K562 (cell line): Measurements from ENCODE around the gene SART3. TPM values are rescaled to one million over a fixed set of nuclear protein-coding genes. Genes with fewer than 3 reads are reported as not detected.

Experiments
- ARID3A ChIP-seq: IDR thresholded peaks from 2 replicates; pipeline ENCODE4 v1.6.1; 2012; ENCODE audit warnings: low read depth, low read length, improper control_type of control experiment, borderline replicate concordance
- BRD9 ChIP-seq: fragments of 450-650 bp; IDR thresholded peaks from 2 replicates; pipeline ENCODE4 v1.6.1; 2018; ENCODE audit warnings: low read depth; ENCODE audit not compliant: partially characterized antibody
- C11orf30 ChIP-seq: fragments of 450-650 bp; IDR thresholded peaks from 2 replicates; pipeline ENCODE4 v1.6.1; 2016; ENCODE audit warnings: low read depth, mild to moderate bottlenecking
- CEBPG ChIP-seq, 3 experiments: fragments of 200-800 bp in 1 of 3; sonication (Bioruptor generic) in 1 of 3; sonication (generic) in 1 of 3; formaldehyde crosslinking in 1 of 3; IDR thresholded peaks in 2 of 3; conservative IDR thresholded peaks in 1 of 3; 2 replicates each; pipeline versions ENCODE4 v1.6.1 to v1.8.0; 2016 to 2022; ENCODE audit warnings: missing compliant biosample characterization in 2 of 3, missing genetic modification characterization in 2 of 3, mild to moderate bottlenecking in 1 of 3, missing genetic modification reagents in 1 of 3
- CEBPZ ChIP-seq: fragments of 150-350 bp; IDR thresholded peaks from 2 replicates; pipeline ENCODE4 v1.6.1; 2014; ENCODE audit warnings: low read depth, mild to moderate bottlenecking, low read length, borderline replicate concordance
- CTBP1 ChIP-seq: fragments of 450-650 bp; IDR thresholded peaks from 2 replicates; pipeline ENCODE4 v1.6.1; 2016; ENCODE audit warnings: borderline replicate concordance
- IRF1 ChIP-seq: sonication (generic); formaldehyde crosslinking; IDR thresholded peaks from 2 replicates; pipeline ENCODE4 v1.8.0; 2022; ENCODE audit warnings: missing genetic modification reagents, mild to moderate bottlenecking, borderline replicate concordance
- KAT2B ChIP-seq: IDR thresholded peaks from one replicate; pipeline ENCODE4 v1.6.1; 2012; ENCODE audit warnings: low read depth, mild to moderate bottlenecking, control low read depth, inconsistent platforms, low read length, moderate library complexity
- MIER1 ChIP-seq: fragments of 450-650 bp; IDR thresholded peaks from 2 replicates; pipeline ENCODE4 v1.6.1; 2016; ENCODE audit warnings: antibody characterized with exemption, mild to moderate bottlenecking, low read depth
- NFRKB ChIP-seq: fragments of 450-650 bp; IDR thresholded peaks from 2 replicates; pipeline ENCODE4 v1.6.1; 2016; ENCODE audit warnings: low read depth
- RBFOX2 ChIP-seq: fragments of 200-400 bp; formaldehyde crosslinking; IDR thresholded peaks from 2 replicates; pipeline ENCODE4 v1.6.1; 2017; ENCODE audit warnings: low read depth, mild to moderate bottlenecking, low read length, moderate library complexity
- RBM15 ChIP-seq: fragments of 200-400 bp; formaldehyde crosslinking; IDR thresholded peaks from 2 replicates; pipeline ENCODE4 v1.6.1; 2018; ENCODE audit warnings: mild to moderate bottlenecking, low read length, moderate library complexity; ENCODE audit not compliant: insufficient read depth
- SMAD3 ChIP-seq: fragments of 450-650 bp; formaldehyde crosslinking; conservative IDR thresholded peaks from 2 replicates; pipeline ENCODE4 v1.4.0; 2020; ENCODE audit warnings: mild to moderate bottlenecking
- SMC3 ChIP-seq: conservative IDR thresholded peaks from 2 replicates; pipeline ENCODE4 v1.6.1; 2011; ENCODE audit warnings: low read depth, low read length, improper control_type of control experiment; ENCODE audit not compliant: insufficient read depth
- THRAP3 ChIP-seq: fragments of 450-650 bp; IDR thresholded peaks from 2 replicates; pipeline ENCODE4 v1.6.1; 2016; ENCODE audit warnings: mild to moderate bottlenecking, inconsistent platforms, borderline replicate concordance
- ZBTB49 ChIP-seq: sonication (generic); formaldehyde crosslinking; IDR thresholded peaks from 2 replicates; pipeline ENCODE4 v1.8.0; 2022; ENCODE audit warnings: missing genetic modification reagents, mild to moderate bottlenecking, borderline replicate concordance
- ZNF263 ChIP-seq: sonication (generic); formaldehyde crosslinking; IDR thresholded peaks from 2 replicates; pipeline ENCODE4 v1.8.0; 2022; ENCODE audit warnings: mild to moderate bottlenecking, missing genetic modification reagents, borderline replicate concordance
- ZNF75A ChIP-seq: fragments of 450-650 bp; formaldehyde crosslinking; IDR thresholded peaks from 2 replicates; pipeline ENCODE4 v1.4.0; 2020; ENCODE audit warnings: mild to moderate bottlenecking
- polyA plus RNA-seq, 8 experiments: library from polyadenylated mRNA; depleted of rRNA in 4 of 8; stranded (reverse) in 5 of 8; unstranded in 3 of 8; fragments of >200 nt; fragmentation: Nextera tagmentation in 2 of 8; fragmentation: Illumina TruSeq in 1 of 8; extraction: Ambion mirVana in 2 of 8; extraction: Trizol in 1 of 8; gene quantifications; 2 replicates each; pipeline versions ENCODE4 v1.2.1 to v1.2.3, GENCODE V29; 2011 to 2014; ENCODE audit warnings: inconsistent platforms in 1 of 8, missing spikeins in 1 of 8
- total RNA-seq, 7 experiments: library from RNA; depleted of rRNA in 6 of 7; stranded (reverse); fragments of >200 nt in 6 of 7; fragmentation: Illumina TruSeq in 2 of 7; extraction: Trizol in 2 of 7; gene quantifications; 2 replicates each; pipeline versions ENCODE4 v1.2.1 to v1.2.3, GENCODE V29; 2011 to 2021; ENCODE audit warnings: low replicate concordance in 1 of 7

Gene SART3
- total and polyA plus RNA-seq, 9 of the 15 experiments (the other 6 are each of a cell fraction or from before 2014, with no cell fraction given) = 8.9 to 167 (median 56.7) TPM

GRCh38 chr12:108560752-108561719 lies at the start of gene SART3 (continued):
- peak; percentile 61 for TF ChIP-seq BRD9
- TF ChIP-seq RBFOX2 = peak; percentile 96
- no peak for TF ChIP-seq KAT2B
- no peak for TF ChIP-seq IRF1 (CRISPR knock-in tag)
- no peak for TF ChIP-seq CEBPZ
- peak; percentile 70 for TF ChIP-seq ARID3A
- no peak for TF ChIP-seq ZBTB49 (CRISPR knock-in tag)
- peak; percentile 46; the same call in 1 of the 2 replicates for TF ChIP-seq ZNF263 (CRISPR knock-in tag)
- peak; percentile 95 for TF ChIP-seq C11orf30
- TF ChIP-seq NFRKB = peak; percentile 99
- TF ChIP-seq ZNF75A = no peak
- TF ChIP-seq SMAD3 (CRISPR knock-in tag) = no peak
- TF ChIP-seq SMC3 = no peak
- no peak for TF ChIP-seq CTBP1
- TF ChIP-seq RBM15 = no peak
- TF ChIP-seq MIER1 = no peak
- no peak for TF ChIP-seq THRAP3
- TF ChIP-seq CEBPG (CRISPR knock-in tag; IDR thresholded peaks at IDR 0.05) = no peak
- no peak for TF ChIP-seq CEBPG (tag; conservative IDR thresholded peaks at IDR 0.05 in 1 of 2, IDR thresholded peaks at IDR 0.05 in 1 of 2)
